Endothelial cell of umbilical vein (primary cell): Measurements from ENCODE around the gene GORASP2. TPM values are rescaled to one million over a fixed set of nuclear protein-coding genes. Genes with fewer than 3 reads are reported as not detected.

Experiments
- BruUV-seq: library from RNA; stranded (reverse); fragments of 400-500 nt; replicated peaks from 2 replicates; lab custom pipeline; 2021; lab: Mats Ljungman, UMichigan
- CTCF ChIA-PET: fragments of 300-600, 350-600 bp; sonication (Branson Sonifier 250); formaldehyde crosslinking; loops from one replicate; lab custom pipeline; 2021; ENCODE audit warnings: antibody characterized with exemption, inconsistent platforms; lab: Charles Lee
- POLR2A ChIA-PET: fragments of 300-600, 350-600 bp; sonication (Branson Sonifier 250); formaldehyde crosslinking; loops from one replicate; lab custom pipeline; 2021; ENCODE audit warnings: antibody characterized with exemption, inconsistent platforms; lab: Charles Lee
- DNase-seq: peaks from one replicate; pipeline ENCODE4 v3.0.0-alpha.2; 2011; ENCODE audit warnings: low read depth, low spot score
- FAIRE-seq: peaks from 2 replicates; lab custom pipeline; 2011; peaks lifted over from hg19 to GRCh38; lab: Jason Lieb, UNC
- H2AFZ ChIP-seq: 2 replicates; pipeline ENCODE4 v1.6.0; 2012; ENCODE audit warnings: low read depth, low read length, control low read depth, inconsistent platforms
- H3K27ac ChIP-seq: 2 replicates; pipeline ENCODE4 v1.5.1; 2011; ENCODE audit warnings: low read depth, mild to moderate bottlenecking, control low read depth, low read length, moderate library complexity; ENCODE audit not compliant: insufficient read depth
- H3K27me3 ChIP-seq, 2 experiments: 2 replicates each; pipeline versions ENCODE4 v1.6.0 to v1.6.1; 2011; ENCODE audit warnings: low read length in 2 of 2, mixed read lengths in 1 of 2; ENCODE audit not compliant: control insufficient read depth in 2 of 2, insufficient read depth in 2 of 2
- H3K36me3 ChIP-seq, 2 experiments: 2 replicates in 1 of 2; 3 replicates in 1 of 2; pipeline ENCODE4 v1.5.1; 2011; ENCODE audit warnings: low read length in 2 of 2, mild to moderate bottlenecking in 1 of 2, moderate library complexity in 1 of 2; ENCODE audit not compliant: control insufficient read depth in 2 of 2, insufficient read depth in 2 of 2; ENCODE audit errors: extremely low read depth in 1 of 2
- H3K4me1 ChIP-seq: 3 replicates; pipeline ENCODE4 v1.5.1; 2011; ENCODE audit warnings: mild to moderate bottlenecking, low read length; ENCODE audit not compliant: control insufficient read depth, insufficient read depth; ENCODE audit errors: extremely low read depth
- H3K4me2 ChIP-seq: 2 replicates; pipeline ENCODE4 v1.6.1; 2011; ENCODE audit warnings: low read length, control low read depth, mixed read lengths; ENCODE audit not compliant: insufficient read depth
- H3K4me3 ChIP-seq, 3 experiments: fragments of 200-600 bp in 1 of 3; sonication (generic), shearing (Covaris generic) in 1 of 3; replicated peaks in 1 of 3; 2 replicates each; pipeline ENCODE4 v1.5.1; 2011 to 2016; ENCODE audit warnings: control low read depth in 3 of 3, low read length in 3 of 3, mild to moderate bottlenecking in 2 of 3, inconsistent platforms in 1 of 3, low read depth in 1 of 3, moderate library complexity in 1 of 3; ENCODE audit not compliant: insufficient read depth in 1 of 3
- H3K79me2 ChIP-seq: 2 replicates; pipeline ENCODE4 v1.6.0; 2012; ENCODE audit warnings: low read length, inconsistent platforms; ENCODE audit not compliant: control insufficient read depth, insufficient read depth
- H3K9ac ChIP-seq: replicated peaks from 2 replicates; pipeline ENCODE3; 2011; ENCODE audit warnings: low read length, control low read depth; ENCODE audit not compliant: insufficient read depth; ENCODE audit errors: extremely low read depth
- H3K9me1 ChIP-seq: replicated peaks from 3 replicates; pipeline ENCODE4 v1.6.0; 2011; ENCODE audit warnings: mild to moderate bottlenecking, low read length; ENCODE audit not compliant: control insufficient read depth, insufficient read depth; ENCODE audit errors: extremely low read depth
- H3K9me3 ChIP-seq: replicated peaks from 2 replicates; pipeline ENCODE4 v1.5.1; 2012; ENCODE audit warnings: low read length, inconsistent platforms; ENCODE audit not compliant: control insufficient read depth, insufficient read depth
- H4K20me1 ChIP-seq: replicated peaks from 2 replicates; pipeline ENCODE3; 2011; ENCODE audit warnings: mild to moderate bottlenecking, low read length; ENCODE audit not compliant: control insufficient read depth, insufficient read depth; ENCODE audit errors: extremely low read depth
- CTCF ChIP-seq, 2 donors: IDR thresholded peaks; 1 replicate in 1 of 2; 2 replicates in 1 of 2; pipeline ENCODE4 v1.5.1; 2011; ENCODE audit warnings: low read length in 2 of 2, mild to moderate bottlenecking in 2 of 2, moderate library complexity in 2 of 2, control low read depth in 1 of 2, inconsistent platforms in 1 of 2, low read depth in 1 of 2; ENCODE audit not compliant: insufficient read depth in 1 of 2; ENCODE audit errors: extremely low read depth in 1 of 2
- EZH2 ChIP-seq: IDR thresholded peaks from 2 replicates; pipeline ENCODE4 v1.6.1; 2012; ENCODE audit warnings: borderline replicate concordance, low read depth, mild to moderate bottlenecking, moderate library complexity, low read length, inconsistent platforms; ENCODE audit not compliant: severe bottlenecking
- FOS ChIP-seq: IDR thresholded peaks from 2 replicates; pipeline ENCODE4 v1.6.1; 2011; ENCODE audit warnings: mild to moderate bottlenecking, low read length, moderate library complexity, borderline replicate concordance; ENCODE audit not compliant: insufficient read depth
- GATA2 ChIP-seq: IDR thresholded peaks from 2 replicates; pipeline ENCODE4 v1.7.0; 2011; ENCODE audit warnings: low read depth, mild to moderate bottlenecking, moderate library complexity, mixed read lengths, low read length; ENCODE audit not compliant: insufficient read length, insufficient read depth
- JUN ChIP-seq: IDR thresholded peaks from 2 replicates; pipeline ENCODE4 v1.6.1; 2011; ENCODE audit warnings: borderline replicate concordance, low read depth; ENCODE audit not compliant: insufficient read length, insufficient read depth
- MAX ChIP-seq: IDR thresholded peaks from 2 replicates; pipeline ENCODE4 v1.6.1; 2011; ENCODE audit not compliant: insufficient read depth, insufficient read length
- MYC ChIP-seq: IDR thresholded peaks from one replicate; pipeline ENCODE4 v1.6.1; 2011; ENCODE audit warnings: mild to moderate bottlenecking, low read depth, low read length
- POLR2A ChIP-seq: IDR thresholded peaks from 2 replicates; pipeline ENCODE4 v1.6.1; 2012; ENCODE audit warnings: low read depth, mild to moderate bottlenecking, control low read depth, low read length
- POLR2AphosphoS5 ChIP-seq: IDR thresholded peaks from 2 replicates; pipeline ENCODE4 v1.6.1; 2012; ENCODE audit warnings: low read depth, mild to moderate bottlenecking, control low read depth, low read length, moderate library complexity; ENCODE audit not compliant: insufficient read depth
- dilution Hi-C: fragments of 300-500 bp; cut with MboI; formaldehyde crosslinking; loops from one replicate; pipeline ENCODE4 v1.15.0; 2019; ENCODE audit warnings: low sequenced_read_pairs; ENCODE audit not compliant: extremely low pct_ligation_motif_present
- intact Hi-C: fragments of 100-400 bp; cut with micrococcal nuclease; formaldehyde crosslinking; loops from one replicate; pipeline ENCODE4 v1.10.0; 2022
- polyA plus RNA-seq, 4 experiments: library from polyadenylated mRNA; depleted of rRNA in 3 of 4; stranded (reverse) in 3 of 4; unstranded in 1 of 4; fragments of >200 nt; gene quantifications; 2 replicates each; pipeline versions ENCODE4 v1.2.1 to v1.2.3, GENCODE V29; 2011 to 2012; ENCODE audit warnings: missing spikeins in 1 of 4
- total RNA-seq: library from RNA; stranded (reverse); gene quantifications from 2 replicates; pipeline ENCODE4 v1.2.3, GENCODE V29; 2021

Gene GORASP2
- total and polyA plus RNA-seq, 2 donors (not counting 3 experiments of a cell fraction or from before 2014, with no cell fraction given): 104 to 245 TPM

- Histone ChIP-seq H3K9me1 (no peaks in the 10 kb centered on the region), H3K9ac (no peak overlapping the region), H3K4me1 (no peaks in the 10 kb centered on the region), H3K9me3 (no peaks in the 10 kb centered on the region), H3K79me2 (no peaks in the 10 kb centered on the region), H3K4me3 (no peak overlapping the region), H2AFZ (no peak overlapping the region), H3K27me3 (no peaks in the 10 kb centered on the region), H3K4me2 (no peak overlapping the region), H4K20me1 (no peaks in the 10 kb centered on the region), H3K27ac (no peak overlapping the region), H3K36me3 (peaks cover 3 to 11% of the 10 kb centered on the region in 2 experiments)
- BruUV-seq: no TSS peak
- FAIRE-seq (no peak), DNase-seq (no peak)
- ChIA-PET POLR2A (no interaction called here), CTCF (interaction anchor here (1.2 to 2.9 kb wide), 3 partner anchors 14 to 408 kb away, joined by 3 to 11 read pairs (median 6); no protein-coding TSS in a partner anchor)
- dilution Hi-C loops: no loop called here
- no peak for TF ChIP-seq MYC
- no peak for TF ChIP-seq GATA2
- TF ChIP-seq FOS: no peak
- no peak for TF ChIP-seq CTCF (IDR thresholded peaks at IDR 0.05; ENCODE audit: extremely low read depth in 1 of 2, insufficient read depth in 1 of 2, low read depth in 1 of 2, low read length in 2 of 2)
- TF ChIP-seq POLR2A: no peak
- TF ChIP-seq EZH2: no peak
- no peak for TF ChIP-seq POLR2AphosphoS5
- no peak for TF ChIP-seq MAX
- TF ChIP-seq JUN: no peak
- intact Hi-C loops: no loop called here
Measured at GRCh38 chr2:171008550-171009205, 79.6 kb downstream of the GORASP2 start.
